Measurements from ENCODE around the gene DLG2.

Gene DLG2

DNA sequence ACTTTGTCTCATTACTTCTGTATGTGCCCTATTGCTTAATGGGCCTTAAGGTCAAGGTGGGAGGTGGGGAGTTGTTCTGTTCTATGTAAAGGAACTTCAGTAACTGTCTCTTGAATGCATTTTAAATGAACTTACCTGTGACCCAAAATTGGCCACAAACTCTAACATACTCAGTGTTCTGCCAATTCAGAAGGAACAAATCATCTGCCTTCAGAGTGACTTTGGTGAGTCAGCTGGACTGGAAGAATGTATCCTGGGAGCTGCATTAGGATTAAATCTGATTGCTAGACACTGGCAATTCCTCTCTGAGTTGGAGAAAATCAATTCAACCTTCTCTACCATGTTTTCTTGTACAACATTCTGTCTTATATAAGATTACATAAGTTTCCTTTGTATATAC is 1104.8 kb downstream of the DLG2 start:
- FAIRE-seq, result no peak
- no peak for DNase-seq (ENCODE audit: low spot score)

DNA sequence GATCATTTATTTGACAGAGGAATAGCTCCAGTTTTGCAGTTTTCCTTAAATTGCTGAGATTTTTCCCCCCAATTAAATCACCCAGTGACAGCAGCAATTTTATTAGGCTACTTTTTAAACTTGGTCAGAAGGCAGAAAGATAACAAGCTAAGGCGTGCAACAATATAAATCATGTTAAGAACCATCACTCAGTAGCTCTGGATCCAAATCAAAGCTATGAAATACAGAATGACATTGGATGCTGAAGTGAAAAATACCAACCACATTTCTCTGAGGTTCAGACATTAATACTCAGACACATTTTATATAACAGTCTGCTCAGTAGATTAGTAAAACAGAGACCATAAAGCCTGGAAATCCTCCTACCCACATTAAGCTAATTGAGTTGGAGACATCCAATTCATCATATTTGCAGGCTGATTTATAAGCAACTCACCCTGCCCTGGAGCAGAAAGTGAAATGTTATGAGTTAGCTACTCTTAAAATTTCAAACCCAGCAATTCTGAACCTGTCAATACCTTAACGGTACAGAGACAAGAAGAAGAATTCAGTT is 1108.4 kb downstream of the DLG2 start:
- no peak for FAIRE-seq
- DNase-seq (ENCODE audit: low spot score), result no peak

DNA sequence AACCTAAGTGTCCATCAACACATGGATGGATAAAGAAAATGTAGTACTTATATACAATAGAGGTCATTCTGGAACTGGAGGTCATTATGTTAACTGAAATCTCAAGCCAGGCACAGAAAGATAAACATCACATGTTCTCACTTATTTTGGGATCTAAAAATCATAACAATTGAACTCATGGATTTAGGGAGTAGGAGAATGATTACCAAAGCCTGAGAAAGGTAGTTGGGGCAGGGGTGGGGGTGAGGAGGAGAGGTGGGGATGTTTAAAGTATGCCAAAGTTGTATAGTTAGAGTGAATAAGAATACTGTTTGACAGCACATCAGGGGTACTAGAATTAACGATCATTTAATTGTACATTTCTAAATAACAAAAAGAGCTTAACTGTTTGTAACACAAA is 1112.7 kb downstream of the DLG2 start:
- no peak for DNase-seq (ENCODE audit: low spot score)
- FAIRE-seq, result no peak

DNA sequence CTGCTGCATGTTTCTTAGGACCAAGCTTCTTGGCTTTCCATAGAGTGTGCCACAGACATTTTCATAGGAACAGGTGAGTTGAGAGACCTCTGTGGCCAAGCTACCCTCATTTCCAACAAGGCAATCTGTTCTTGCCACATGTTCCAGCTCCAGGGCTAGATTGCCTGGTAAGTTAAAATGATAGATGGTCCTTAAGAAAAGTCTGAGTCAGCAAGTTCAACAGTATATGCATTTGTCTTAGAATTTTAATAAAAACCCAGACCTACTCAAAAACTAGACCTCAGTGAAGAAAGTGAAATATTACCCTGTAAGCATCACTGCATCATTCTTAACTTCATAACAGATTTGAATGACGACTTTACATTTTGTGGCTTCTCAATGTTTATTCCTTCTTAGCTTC is 1123.6 kb downstream of the DLG2 start:
- DNase-seq (ENCODE audit: low spot score), result no peak
- FAIRE-seq, result no peak

DNA sequence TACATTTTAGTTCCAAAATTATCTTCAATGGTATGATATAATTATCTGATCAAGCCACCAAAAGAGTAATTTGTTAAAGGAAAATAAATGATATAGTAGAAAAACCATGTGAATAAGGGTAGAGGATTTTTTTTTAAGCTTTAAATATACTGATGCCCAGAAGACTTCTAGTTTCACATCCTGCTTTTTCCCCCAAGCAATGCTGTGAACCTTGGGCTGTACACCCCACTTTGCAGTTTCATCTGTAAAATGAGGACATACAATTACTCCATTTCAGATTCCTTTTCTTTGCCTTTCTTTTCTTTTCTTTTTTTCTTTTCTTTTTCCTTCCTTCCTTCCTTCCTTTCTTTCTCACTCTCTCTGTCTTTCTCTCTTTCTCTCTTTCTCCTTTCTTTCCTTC is 1125.4 kb downstream of the DLG2 start:
- no peak for FAIRE-seq

DNA sequence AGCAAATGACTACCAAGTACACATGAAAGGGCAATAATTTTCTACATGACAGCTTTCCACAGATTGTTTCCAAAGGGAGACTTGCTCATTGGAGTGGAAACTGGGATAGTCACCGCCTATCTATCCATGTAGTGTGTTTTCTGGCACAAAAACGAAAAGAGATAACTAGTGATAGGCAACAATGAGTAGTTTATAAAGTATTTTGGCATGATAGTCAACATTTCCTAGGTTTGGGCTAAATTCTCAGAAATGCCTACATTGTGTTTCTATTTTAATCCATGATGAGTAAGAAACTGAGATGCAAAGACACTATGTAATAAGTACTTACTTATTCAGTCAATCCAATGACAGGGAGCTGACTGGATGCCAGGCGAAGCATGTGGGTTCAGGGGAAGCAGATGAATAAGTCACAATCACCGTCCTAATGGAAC is 1129.1 kb downstream of the DLG2 start:
- DNase-seq (ENCODE audit: low spot score) (no peak), FAIRE-seq (no peak)

More for the DNA sequence above, 1125.4 kb downstream of the DLG2 start:
- no peak for DNase-seq (ENCODE audit: low spot score)

DNA sequence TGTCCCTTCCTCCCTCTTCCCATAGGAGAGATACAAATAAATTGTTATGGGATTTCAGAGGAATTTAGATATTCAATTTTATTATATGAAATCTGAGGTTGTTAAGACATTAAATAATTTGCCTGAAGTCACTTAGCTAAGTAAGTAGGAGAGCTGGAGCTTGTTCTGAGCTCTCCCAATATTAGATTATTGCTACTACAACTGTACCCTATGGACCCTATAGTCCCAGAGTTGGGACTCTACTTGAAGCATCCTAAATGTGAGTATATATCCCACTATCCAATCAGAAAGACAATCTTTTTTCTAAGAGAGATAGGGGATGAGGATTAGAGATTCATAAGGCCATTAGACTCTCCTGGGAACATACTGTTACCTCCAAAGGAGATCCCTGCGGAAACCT is 1130.0 kb downstream of the DLG2 start:
- FAIRE-seq (no peak), DNase-seq (ENCODE audit: low spot score) (no peak)

DNA sequence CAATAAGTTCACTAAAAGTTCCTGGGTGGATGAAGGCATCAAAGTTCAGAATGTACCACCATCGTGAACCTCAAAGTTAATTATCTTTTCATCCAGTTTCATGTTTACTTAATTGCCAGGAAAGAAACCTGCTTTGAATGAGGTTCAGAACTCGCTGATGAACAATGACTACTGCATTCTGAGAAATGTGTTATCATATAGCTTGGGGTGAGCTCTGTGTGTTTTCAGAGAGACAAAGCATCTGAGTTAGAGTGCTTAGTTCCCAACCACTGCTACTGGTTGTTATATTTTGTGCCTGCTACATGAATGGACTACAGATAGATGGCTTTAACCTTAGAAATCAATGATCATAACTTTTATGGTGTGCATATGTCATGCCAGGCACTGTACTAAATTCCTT is 1131.0 kb downstream of the DLG2 start:
- no peak for FAIRE-seq
- DNase-seq (ENCODE audit: low spot score), result no peak

DNA sequence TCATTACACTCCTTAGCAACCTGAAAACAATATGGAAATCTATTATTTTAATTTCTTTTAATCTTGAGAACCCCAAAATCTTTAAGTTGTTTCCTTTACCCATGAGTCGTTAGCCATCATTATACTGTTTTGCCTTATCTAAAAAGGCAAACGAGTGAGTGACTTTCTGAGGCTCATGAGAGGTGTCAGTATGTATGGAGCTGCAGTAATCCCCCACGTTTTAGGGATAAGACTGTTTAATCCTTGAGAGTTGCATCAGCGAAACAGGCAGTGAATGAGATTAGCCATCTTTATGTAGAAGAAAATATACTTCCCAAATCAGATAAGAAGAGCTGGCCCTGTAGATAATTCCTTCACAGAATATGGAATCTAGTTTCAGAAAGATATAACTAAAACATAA is 1147.0 kb downstream of the DLG2 start:
- FAIRE-seq, result no peak

DNA sequence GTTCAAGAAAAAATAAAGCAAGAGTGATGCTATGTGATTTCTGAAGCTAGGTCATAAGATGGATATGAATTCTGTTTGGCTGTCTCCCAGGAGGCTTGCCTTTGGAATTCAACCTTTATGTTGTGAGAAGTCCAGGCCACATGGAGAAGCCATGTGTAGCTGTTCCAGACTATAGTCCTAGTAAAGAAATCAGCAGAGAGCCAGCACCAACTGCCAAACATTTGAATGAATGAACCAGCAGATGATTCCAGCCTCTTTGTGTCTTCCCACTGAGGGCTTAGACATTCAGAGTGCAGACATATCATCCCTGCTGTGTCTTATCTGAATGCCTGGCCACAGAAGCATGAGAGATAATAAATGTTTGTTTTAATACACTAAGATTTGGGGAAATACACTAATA is 1150.6 kb downstream of the DLG2 start:
- no peak for FAIRE-seq
- DNase-seq (ENCODE audit: low spot score), result no peak

More for the DNA sequence above, 1147.0 kb downstream of the DLG2 start:
- DNase-seq (ENCODE audit: low spot score), result no peak

DNA sequence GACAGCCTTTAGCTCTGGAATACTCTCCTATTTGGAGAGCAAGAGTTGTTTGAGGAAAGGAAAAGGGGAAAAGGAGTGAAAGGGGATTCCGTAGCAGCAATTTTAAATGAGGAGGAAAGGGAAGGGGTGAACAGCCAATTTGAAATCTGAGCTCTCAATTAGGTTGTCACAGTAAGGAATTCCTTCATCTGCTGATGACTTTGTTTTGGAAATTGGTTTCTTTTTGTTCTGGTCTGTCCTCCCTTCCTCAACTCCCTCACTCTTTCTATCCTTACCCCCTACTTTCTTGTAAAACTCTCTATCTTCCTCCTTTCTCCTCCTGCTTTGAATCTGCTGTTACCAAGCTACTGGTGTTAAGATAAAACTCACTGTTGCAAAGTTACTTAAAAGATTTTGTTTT is 1155.6 kb downstream of the DLG2 start:
- FAIRE-seq (no peak), DNase-seq (ENCODE audit: low spot score) (no peak)

DNA sequence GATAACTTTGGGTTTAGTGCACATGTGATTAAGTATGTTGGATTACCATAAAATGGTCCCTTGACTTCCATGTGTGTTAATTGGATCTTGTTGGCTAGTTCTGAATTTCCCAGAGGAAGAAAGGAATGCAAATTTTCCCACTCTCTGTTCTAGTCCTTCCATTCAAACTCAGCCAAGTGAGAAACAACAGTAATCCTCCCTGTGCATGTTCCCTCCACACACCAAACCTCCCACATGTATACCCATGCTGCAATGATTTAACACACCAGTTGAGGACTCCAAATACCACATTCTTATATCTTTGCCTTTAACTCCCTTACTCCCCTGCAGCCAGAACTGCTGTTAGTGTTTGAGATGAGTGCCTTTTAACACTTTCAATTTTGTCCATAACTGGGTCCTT is 1158.9 kb downstream of the DLG2 start:
- DNase-seq (ENCODE audit: low spot score) (no peak), FAIRE-seq (no peak)

DNA sequence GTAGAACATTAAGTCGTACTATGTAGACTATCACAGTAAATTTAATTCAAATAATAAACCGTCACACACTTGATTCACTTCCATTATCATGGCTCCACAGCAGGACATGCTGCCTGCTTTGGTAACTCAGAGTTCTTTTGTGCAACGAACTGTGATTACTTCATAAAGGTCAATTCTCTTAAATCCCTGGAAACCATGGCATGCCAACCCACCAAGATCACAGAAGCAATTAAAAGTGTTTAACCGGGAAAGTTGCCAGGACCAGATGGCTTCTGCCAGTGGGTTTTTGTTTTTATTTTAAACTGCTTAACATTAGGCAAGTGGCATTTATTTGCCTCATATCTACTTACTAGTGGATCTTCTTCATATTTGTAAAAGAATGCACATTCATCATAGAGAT is 1162.1 kb downstream of the DLG2 start:
- DNase-seq (ENCODE audit: low spot score), result no peak
- FAIRE-seq, result no peak

DNA sequence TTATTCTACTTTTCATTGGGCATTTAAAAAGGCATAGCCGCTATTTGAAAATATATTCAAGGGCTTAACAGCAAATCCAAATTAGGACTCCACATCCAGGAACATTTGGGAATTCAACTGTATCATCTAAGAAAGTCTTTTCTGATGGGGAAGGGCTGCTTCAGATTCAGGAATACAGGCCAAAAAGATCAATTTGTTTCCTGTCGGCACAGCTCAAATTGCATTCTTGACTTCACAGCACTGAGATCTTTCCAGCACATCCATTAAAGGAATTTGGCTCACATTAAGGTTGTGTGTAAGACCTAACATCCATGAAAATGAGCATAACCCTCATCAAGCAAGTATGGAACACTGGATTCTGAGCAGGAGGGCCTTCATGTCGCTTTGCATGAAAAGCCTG is 1171.5 kb downstream of the DLG2 start:
- FAIRE-seq, result no peak

DNA sequence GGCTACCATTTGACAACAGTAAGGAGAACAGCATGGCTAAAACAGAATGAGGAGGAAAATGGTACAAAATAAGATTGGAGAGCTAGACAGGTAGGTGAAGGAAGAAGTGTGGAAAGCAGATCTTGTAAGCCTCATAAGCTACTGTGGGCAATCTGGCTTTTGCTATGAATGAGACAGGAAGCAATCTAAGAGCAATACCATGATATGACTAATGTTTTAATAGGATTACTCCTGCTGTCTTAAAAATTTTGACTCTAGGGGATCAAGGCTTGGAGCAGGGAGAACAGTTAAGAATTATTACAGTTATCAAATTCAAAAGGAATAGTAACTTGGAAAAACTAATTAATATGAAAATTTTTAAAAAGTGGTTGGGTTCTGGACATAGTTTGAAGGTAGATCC is 1174.9 kb downstream of the DLG2 start:
- DNase-seq (ENCODE audit: low spot score), result no peak
- FAIRE-seq, result no peak

More for the DNA sequence above, 1171.5 kb downstream of the DLG2 start:
- no peak for DNase-seq (ENCODE audit: low spot score)

DNA sequence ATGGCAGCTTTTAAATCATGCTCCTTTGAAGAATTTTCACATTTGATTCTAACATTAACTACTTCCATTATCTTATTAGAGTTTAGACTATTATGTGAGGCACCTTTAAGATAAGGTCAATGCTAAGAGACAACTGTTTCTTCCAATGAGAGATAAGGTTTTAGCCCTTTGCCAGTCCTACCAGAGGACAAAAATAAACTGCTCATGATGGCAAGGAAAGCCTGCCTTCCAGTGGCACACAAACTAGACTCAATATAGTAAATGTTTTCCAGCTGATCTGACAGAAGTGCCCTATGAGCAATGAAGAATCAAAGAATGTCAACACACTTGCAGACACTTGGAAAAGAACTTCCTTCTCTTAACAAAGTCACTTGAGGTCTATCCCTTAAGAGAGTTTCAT is 1188.6 kb downstream of the DLG2 start:
- no peak for DNase-seq (ENCODE audit: low spot score)
- peak; percentile 56 for FAIRE-seq

DNA sequence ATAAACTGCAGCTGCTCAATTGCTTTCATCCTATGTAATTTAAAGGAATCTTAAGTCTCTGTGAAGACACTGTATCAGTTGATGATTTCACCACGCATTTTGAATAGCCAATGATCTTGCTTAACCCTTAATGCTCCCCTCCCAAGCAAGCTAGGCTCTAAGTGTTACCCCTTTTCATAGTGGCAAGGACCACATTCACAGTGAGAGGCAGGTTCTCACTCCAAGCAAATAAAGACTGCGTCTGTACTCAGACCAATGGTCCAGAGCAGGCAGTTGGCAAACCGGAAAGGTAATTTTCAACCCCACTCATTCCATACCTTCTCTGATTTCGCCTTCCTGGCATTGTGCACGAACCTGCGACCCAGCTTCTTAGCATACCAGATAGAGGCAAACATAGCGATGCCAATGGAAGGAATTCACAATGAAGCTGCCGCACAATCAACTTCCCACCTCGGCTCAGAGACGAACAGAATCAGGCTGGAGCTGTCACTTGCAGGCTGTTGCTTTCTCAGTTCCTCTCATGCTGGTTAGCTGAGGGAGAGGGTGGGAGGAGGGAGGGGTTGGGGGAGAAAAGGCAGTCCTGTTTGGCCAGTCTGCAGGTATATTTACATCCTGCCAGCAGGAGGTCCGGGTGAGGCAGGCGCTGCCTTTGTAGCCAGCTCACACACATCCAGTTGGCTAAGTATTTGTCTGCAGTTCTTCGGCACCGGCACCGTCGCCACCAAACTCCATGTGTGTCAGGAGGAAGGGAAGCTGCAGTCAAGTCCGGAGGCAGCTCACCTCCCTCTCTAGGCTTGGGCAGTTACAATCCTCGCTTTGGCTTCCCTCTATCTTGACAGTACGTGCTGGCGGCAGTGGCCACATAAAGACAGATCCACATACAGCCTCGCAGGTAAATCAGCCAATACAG is 1189.8 kb downstream of the DLG2 start:
- peak; percentile 26 for DNase-seq (ENCODE audit: low spot score)

DNA sequence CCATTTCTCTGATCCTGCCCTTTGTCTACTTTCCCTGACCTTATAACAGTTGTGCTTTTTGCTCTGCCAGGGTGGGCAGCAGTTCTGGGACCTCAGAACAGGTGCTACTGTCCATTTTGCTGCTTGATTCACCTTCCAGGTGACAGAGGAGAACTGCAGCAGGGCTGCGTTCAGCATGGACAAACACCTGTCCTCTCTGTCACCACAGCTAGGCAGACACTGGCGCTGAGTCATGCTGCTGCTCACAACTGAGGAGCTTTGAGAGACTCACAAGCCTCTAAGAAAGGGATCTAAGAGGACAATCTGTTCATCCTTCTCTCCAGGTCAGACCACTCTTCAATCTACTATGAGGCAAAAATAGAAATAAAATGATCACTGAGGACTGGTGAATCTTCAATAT is 1196.5 kb downstream of the DLG2 start:
- FAIRE-seq (no peak), DNase-seq (ENCODE audit: low spot score) (no peak)

More for the DNA sequence above, 1189.8 kb downstream of the DLG2 start:
- FAIRE-seq, result peak; percentile 74

DNA sequence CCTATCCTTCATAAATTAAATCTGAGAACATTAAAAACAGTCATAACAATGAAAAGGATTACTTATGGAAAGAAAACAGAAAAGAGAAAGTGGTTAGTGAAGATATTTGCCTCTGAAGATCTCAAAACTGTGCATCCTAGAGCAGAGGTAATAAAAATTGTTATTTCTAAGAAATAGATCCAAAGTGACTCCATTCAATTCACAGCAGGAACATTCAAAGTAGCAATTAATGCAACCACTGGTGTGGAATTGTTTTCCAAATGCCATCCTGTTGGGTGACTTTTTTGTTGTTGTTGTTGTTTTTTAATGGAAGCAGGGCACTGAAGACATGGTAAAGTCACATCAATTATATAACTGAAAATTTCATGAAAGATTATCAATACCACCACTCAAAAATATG is 1201.5 kb downstream of the DLG2 start:
- FAIRE-seq, result no peak
- no peak for DNase-seq (ENCODE audit: low spot score)

DNA sequence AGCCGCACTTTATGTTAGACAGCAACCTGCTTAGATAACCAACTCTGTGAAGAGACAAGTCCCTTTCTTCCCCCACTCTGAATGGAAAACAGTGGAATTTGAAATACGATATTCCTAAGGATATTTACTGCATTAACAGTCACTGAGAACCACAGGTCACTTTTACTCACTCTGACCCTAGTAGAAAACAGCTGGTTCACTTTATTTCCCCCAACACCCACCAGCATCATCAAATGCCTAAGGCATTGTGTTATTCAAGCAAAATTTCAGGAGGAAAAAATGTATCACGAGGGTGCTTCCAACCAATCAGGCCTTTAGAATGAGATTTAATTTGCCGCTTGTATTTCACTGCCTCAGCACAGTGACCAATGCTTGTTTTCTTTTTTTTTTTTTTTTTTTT is 1206.9 kb downstream of the DLG2 start:
- DNase-seq (ENCODE audit: low spot score) (no peak), FAIRE-seq (no peak)

DNA sequence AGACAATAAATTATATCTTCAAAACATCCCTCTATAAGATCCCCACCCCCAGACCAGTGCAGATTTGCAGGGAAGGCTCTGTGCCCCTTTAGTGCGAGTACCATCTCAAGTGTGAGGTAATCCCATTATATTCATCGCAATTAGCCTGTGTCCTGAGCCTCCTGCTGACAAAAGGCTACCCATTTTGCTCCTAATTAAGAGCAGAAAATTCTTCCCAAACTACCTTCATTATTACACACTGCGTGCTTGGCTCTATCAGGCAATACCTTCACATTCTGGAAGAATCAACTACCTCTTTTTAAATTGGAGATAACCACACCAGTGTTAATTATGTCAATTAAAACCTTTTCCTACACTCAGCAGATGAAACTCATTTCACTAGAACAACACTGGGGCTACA is 1207.5 kb downstream of the DLG2 start:
- FAIRE-seq (no peak), DNase-seq (ENCODE audit: low spot score) (no peak)

DNA sequence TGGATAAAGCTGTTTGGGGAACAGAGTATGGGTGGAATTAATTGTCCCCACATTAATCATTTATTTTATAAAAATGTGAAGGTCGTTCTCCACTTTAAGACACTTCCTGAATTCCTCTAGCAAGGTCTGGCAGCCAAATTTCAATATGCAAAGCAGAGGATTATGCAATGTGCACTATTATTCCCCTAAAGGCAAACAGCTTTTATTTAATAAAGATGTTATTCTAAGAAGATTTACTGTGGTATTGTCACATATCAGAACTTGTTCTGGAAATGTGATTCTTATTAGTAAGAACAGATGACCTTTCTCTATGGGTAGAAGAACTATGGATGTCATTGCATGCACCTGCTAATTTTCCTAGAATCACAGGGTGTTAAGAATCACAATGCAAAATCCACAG is 1212.2 kb downstream of the DLG2 start:
- DNase-seq (ENCODE audit: low spot score), result no peak

DNA sequence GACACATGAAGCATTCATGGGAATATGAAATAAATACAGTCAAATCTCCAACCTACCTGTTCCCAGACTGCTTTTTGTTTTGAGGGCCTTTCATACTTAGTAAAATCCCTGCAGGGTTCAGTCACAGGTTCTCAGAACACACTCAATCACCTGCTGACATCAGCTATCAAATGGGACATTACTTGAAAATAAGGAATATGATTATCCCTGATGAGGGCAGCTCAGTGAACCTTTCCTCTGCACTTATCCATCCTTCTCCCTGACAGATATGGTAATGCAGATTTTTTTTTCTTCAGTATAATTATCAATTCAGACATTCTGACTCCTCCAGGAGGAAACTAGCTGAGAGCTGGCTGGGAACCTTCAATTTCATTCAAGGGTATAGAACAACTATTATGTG is 1213.6 kb downstream of the DLG2 start:
- no peak for FAIRE-seq
- DNase-seq (ENCODE audit: low spot score), result no peak

More for the DNA sequence above, 1212.2 kb downstream of the DLG2 start:
- FAIRE-seq, result no peak
